OCI-LY3 (cell line): ENCODE data around the gene HDAC4.

Experiments used
- H2AFZ ChIP-seq: fragments of 200-600, 300-600 bp; shearing (Covaris generic); 2 replicates; pipeline ENCODE4 v1.6.0; 2014; ENCODE audit warnings: antibody characterized with exemption, low read depth, low read length
- H3K27ac ChIP-seq: fragments of 200-600, 300-600 bp; sonication (generic); 2 replicates; pipeline ENCODE4 v1.5.1; 2014; ENCODE audit warnings: mild to moderate bottlenecking, low read length, moderate library complexity, mixed read lengths
- H3K27me3 ChIP-seq: fragments of 200-600, 300-600 bp; sonication (generic); 2 replicates; pipeline ENCODE4 v1.6.1; 2014; ENCODE audit warnings: low read depth, low read length, mixed read lengths
- H3K36me3 ChIP-seq: fragments of 200-600, 300-600 bp; sonication (generic); replicated peaks from 2 replicates; pipeline ENCODE3; 2014; ENCODE audit warnings: low read depth, low read length, mixed read lengths
- H3K4me1 ChIP-seq: fragments of 300-600, 200-600 bp; sonication (generic); 2 replicates; pipeline ENCODE4 v1.6.1; 2014; ENCODE audit warnings: low read length, mixed read lengths
- H3K4me2 ChIP-seq: fragments of 200-600, 300-600 bp; sonication (generic); 2 replicates; pipeline ENCODE4 v1.6.1; 2014; ENCODE audit warnings: low read length, mixed read lengths
- H3K4me3 ChIP-seq: fragments of 300-600, 200-600 bp; sonication (generic); 2 replicates; pipeline ENCODE4 v1.5.1; 2014; ENCODE audit warnings: antibody characterized with exemption, mild to moderate bottlenecking, low read length, moderate library complexity
- H3K79me2 ChIP-seq: fragments of 300-600, 200-600 bp; shearing (Covaris generic); 2 replicates; pipeline ENCODE4 v1.6.1; 2014; ENCODE audit warnings: mild to moderate bottlenecking, low read length, mixed read lengths
- H3K9ac ChIP-seq: fragments of 300-600, 200-600 bp; shearing (Covaris generic); 2 replicates; pipeline ENCODE4 v1.6.0; 2014; ENCODE audit warnings: mild to moderate bottlenecking, low read length, moderate library complexity
- H3K9me3 ChIP-seq: fragments of 200-600, 300-600 bp; shearing (Covaris generic); 2 replicates; pipeline ENCODE4 v1.6.1; 2014; ENCODE audit warnings: low read length, mixed read lengths; ENCODE audit not compliant: insufficient read depth
- H4K20me1 ChIP-seq: fragments of 200-600, 300-600 bp; sonication (generic); 2 replicates; pipeline ENCODE4 v1.6.1; 2016; ENCODE audit warnings: low read length, mixed read lengths; ENCODE audit not compliant: insufficient read depth
- CTCF ChIP-seq: fragments of 200-600, 300-600 bp; sonication (generic); IDR thresholded peaks from 2 replicates; pipeline ENCODE4 v1.5.1; 2014; ENCODE audit warnings: antibody characterized with exemption, low read length, low read depth
- EZH2phosphoT487 ChIP-seq: fragments of 200-600 bp; shearing (Covaris generic); IDR thresholded peaks from 2 replicates; pipeline ENCODE4 v1.6.1; 2018; ENCODE audit warnings: antibody characterized with exemption, mixed run types, low read depth

The HDAC4 gene

GRCh38 chr2:239318151-239318611 lies 82.6 kb downstream of the HDAC4 start:
- H3K79me2 ChIP-seq, result no peaks in the 10 kb centered on the region
- H2AFZ ChIP-seq, result no peak overlapping the region

GRCh38 chr2:239316562-239317465 lies 84.0 kb downstream of the HDAC4 start:
- H3K4me1 ChIP-seq, result peaks cover 18% of the 10 kb centered on the region
- H3K4me3 ChIP-seq, result no peak overlapping the region
- no peaks in the 10 kb centered on the region for H3K79me2 ChIP-seq
- H3K9ac ChIP-seq, result no peak overlapping the region
- H3K4me2 ChIP-seq, result no peak overlapping the region
- H2AFZ ChIP-seq, result no peak overlapping the region
- peaks cover 23% of the 10 kb centered on the region; the same call in 1 of the 2 replicates for H4K20me1 ChIP-seq
- peaks cover 8% of the 10 kb centered on the region; the same call in 1 of the 2 replicates for H3K27me3 ChIP-seq
- TF ChIP-seq EZH2phosphoT487 (no peak), CTCF (no peak)
- no peaks in the 10 kb centered on the region for H3K9me3 ChIP-seq
- H3K36me3 ChIP-seq, result peaks cover 4% of the 10 kb centered on the region
- no peak overlapping the region for H3K27ac ChIP-seq

More at GRCh38 chr2:239318151-239318611, 82.6 kb downstream of the HDAC4 start:
- Histone ChIP-seq H3K36me3 (peaks cover 4% of the 10 kb centered on the region), H3K27me3 (peaks cover 8% of the 10 kb centered on the region; the same call in 1 of the 2 replicates), H3K27ac (no peak overlapping the region), H3K4me3 (no peak overlapping the region), H3K4me2 (no peak overlapping the region), H4K20me1 (peaks cover 21% of the 10 kb centered on the region; the same call in 1 of the 2 replicates), H3K9ac (no peak overlapping the region), H3K4me1 (peaks cover 18% of the 10 kb centered on the region), H3K9me3 (no peaks in the 10 kb centered on the region)
- no peak for TF ChIP-seq CTCF
- TF ChIP-seq EZH2phosphoT487, result no peak

- TF ChIP-seq CTCF (no peak), EZH2phosphoT487 (no peak)
- Histone ChIP-seq H3K27ac (no peak overlapping the region), H2AFZ (no peak overlapping the region), H3K9ac (no peak overlapping the region), H3K79me2 (no peaks in the 10 kb centered on the region), H3K4me3 (no peak overlapping the region), H4K20me1 (peaks cover 38% of the 10 kb centered on the region), H3K36me3 (peaks cover 4% of the 10 kb centered on the region), H3K4me1 (peaks cover 18% of the 10 kb centered on the region), H3K4me2 (peak overlapping the region; percentile 38), H3K9me3 (no peaks in the 10 kb centered on the region), H3K27me3 (peaks cover 8% of the 10 kb centered on the region; the same call in 1 of the 2 replicates)
Measured at GRCh38 chr2:239315308-239315707, 85.5 kb downstream of the HDAC4 start.

GRCh38 chr2:239313776-239314175 lies 87.0 kb downstream of the HDAC4 start:
- H3K36me3 ChIP-seq, result peaks cover 4% of the 10 kb centered on the region
- no peaks in the 10 kb centered on the region for H3K9me3 ChIP-seq
- H3K9ac ChIP-seq, result no peak overlapping the region
- H3K27ac ChIP-seq, result no peak overlapping the region
- peaks cover 9% of the 10 kb centered on the region for H3K4me1 ChIP-seq
- TF ChIP-seq EZH2phosphoT487, result no peak
- TF ChIP-seq CTCF, result no peak
- no peaks in the 10 kb centered on the region for H3K79me2 ChIP-seq
- H3K4me3 ChIP-seq, result no peak overlapping the region
- peaks cover 8% of the 10 kb centered on the region; the same call in 1 of the 2 replicates for H3K27me3 ChIP-seq
- peaks cover 50% of the 10 kb centered on the region for H4K20me1 ChIP-seq
- H3K4me2 ChIP-seq, result no peak overlapping the region
- H2AFZ ChIP-seq, result no peak overlapping the region
